ENCODE results near the gene GDAP2.

GDAP2 gene, protein sequence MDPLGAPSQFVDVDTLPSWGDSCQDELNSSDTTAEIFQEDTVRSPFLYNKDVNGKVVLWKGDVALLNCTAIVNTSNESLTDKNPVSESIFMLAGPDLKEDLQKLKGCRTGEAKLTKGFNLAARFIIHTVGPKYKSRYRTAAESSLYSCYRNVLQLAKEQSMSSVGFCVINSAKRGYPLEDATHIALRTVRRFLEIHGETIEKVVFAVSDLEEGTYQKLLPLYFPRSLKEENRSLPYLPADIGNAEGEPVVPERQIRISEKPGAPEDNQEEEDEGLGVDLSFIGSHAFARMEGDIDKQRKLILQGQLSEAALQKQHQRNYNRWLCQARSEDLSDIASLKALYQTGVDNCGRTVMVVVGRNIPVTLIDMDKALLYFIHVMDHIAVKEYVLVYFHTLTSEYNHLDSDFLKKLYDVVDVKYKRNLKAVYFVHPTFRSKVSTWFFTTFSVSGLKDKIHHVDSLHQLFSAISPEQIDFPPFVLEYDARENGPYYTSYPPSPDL

DNA sequence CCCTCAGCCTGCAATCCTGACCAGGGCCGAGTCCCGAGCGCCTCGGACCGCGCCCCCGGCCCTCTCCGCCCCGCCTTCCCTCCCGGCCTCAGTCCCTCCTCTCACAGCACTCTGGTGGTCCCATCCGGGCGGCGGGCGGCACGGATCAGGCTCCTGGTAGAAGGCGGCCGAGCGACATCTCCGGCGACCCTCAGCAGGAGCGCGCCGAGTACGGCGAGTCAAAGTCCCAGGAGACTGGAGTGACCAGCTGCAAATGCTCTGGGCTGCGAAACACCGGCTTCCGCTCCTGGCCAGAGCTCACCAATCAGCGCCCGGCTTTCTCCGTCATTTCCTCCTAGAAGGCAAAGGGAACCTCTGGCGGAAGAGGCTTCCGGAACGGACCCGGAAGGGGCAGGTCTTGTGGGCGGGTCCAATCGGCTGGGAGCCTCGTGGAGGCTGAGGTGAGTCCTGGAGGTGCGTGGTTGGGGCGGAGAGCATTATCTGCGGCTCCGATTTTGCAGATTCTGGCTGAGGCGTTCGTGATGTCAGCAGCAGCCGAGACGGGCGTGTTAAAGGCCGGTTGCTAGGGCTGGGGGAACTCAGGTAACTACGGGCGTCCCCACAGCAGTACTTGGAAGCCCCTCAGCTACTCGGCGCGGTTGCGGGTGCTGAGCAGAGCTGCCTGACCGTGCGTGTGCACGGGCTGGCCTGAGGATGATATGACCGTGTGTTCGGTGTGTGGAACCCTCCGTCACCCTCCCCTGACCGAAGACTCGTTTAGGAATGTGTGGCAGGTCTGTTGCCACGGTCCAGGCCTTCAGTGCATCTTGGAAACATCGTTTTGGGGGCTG is at the start of gene GDAP2, which contains the start of gene WDR3:
Gene GDAP2, minus strand, starts transcription at position 279 of the 830 bp plus-strand sequence. CDS start 9,264 bp downstream, outside the sequence.
Gene WDR3, plus strand, starts transcription at position 397 of the 830 bp plus-strand sequence. CDS start 3,581 bp downstream, outside the sequence.
- no peak for TF ChIP-seq Cebpa-rat (IDR thresholded peaks at IDR 0.05)
- H3K4me3 ChIP-seq, result peak within 1 kb of the TSS; percentile 86
- H3K4me1 ChIP-seq, result peaks cover 49% of the 10 kb centered on the region
- H3K9ac ChIP-seq, result peak within 1 kb of the TSS; percentile 84
- peak within 1 kb of the TSS; percentile 64 for H3K27ac ChIP-seq
- peaks cover 20% of the 10 kb centered on the region for H3K36me3 ChIP-seq
- peaks cover 60% of the 10 kb centered on the region for H4K20me1 ChIP-seq
- H3K9me3 ChIP-seq, result no peaks in the 10 kb centered on the region
- H3K27me3 ChIP-seq, result no peaks in the 10 kb centered on the region
- H3K4me2 ChIP-seq, result peak within 1 kb of the TSS; percentile 91

DNA sequence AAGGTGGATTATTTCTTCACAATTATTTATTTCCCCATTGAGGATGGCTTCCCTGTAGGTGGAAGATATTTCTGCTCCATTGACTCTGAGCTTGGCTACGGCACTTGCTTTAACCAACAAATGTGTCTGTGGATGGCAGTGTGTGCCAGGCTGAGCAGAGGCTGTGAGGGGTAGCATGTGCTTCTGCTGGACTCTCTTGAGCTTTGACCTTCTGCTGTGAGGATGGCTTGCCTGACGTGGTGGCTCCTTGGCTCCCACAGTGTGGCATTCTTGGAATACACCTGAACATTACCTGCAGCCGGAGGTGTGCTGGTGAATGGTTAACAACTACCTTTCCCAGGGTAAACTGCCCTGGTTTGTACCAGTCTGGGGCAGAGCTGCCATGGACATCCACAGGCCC is 47.0 kb upstream of the GDAP2 start:
- no peaks in the 10 kb centered on the region for H3K4me1 ChIP-seq
- no peaks in the 10 kb centered on the region for H3K36me3 ChIP-seq
- no peak for TF ChIP-seq Cebpa-rat (IDR thresholded peaks at IDR 0.05)
- no peak overlapping the region for H3K9ac ChIP-seq
- no peaks in the 10 kb centered on the region for H3K27me3 ChIP-seq
- H3K4me3 ChIP-seq, result no peak overlapping the region
- no peaks in the 10 kb centered on the region for H3K9me3 ChIP-seq
- H3K27ac ChIP-seq, result no peak overlapping the region
- H4K20me1 ChIP-seq, result no peaks in the 10 kb centered on the region
- H3K4me2 ChIP-seq, result no peak overlapping the region

DNA sequence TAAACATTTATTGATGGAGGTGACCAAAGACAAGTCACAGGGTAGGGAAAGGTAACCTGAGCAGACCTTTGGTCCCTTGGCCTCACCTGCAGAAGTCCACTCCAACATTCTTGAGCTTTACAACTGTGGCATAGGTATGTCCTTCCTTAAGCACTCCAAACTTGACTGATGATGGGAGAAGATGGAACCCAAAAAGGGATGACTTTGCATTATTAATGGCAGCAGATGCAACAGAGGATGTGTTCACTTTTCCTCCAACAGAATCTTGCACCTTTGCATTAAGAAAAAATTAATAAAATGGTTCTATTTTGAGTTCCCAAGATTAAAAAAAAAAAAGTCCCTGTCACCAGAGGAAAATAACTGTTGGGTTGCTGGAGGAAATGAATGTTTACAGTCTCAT is 42.4 kb upstream of the GDAP2 start:
- Histone ChIP-seq H3K27ac (no peak overlapping the region), H3K27me3 (no peaks in the 10 kb centered on the region), H3K9me3 (no peaks in the 10 kb centered on the region), H3K9ac (no peak overlapping the region), H3K36me3 (no peaks in the 10 kb centered on the region), H4K20me1 (no peaks in the 10 kb centered on the region), H3K4me3 (no peak overlapping the region), H3K4me1 (no peaks in the 10 kb centered on the region), H3K4me2 (no peak overlapping the region)
- TF ChIP-seq Cebpa-rat (IDR thresholded peaks at IDR 0.05), result no peak

DNA sequence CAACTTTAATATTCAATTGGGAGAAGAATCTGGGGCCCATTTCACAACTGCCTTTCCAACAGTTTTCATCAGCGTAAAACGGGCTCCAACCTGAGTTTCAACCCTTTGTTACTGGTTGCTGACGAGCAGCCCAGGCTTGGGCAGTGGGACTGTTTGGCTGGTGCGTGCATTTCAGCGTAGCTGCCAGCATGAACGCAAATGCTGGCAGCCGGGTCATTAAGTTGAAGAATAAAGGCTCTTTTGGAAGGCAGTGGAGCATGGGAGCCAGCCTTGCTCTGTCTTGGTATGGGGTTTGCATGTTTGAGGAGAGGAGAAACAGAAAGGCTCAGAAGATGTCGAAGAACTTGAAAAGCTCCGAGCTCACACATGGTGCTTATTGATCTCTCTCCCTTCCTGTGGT is 40.8 kb upstream of the GDAP2 start:
- Histone ChIP-seq H3K36me3 (no peaks in the 10 kb centered on the region), H3K9me3 (no peaks in the 10 kb centered on the region), H4K20me1 (no peaks in the 10 kb centered on the region), H3K4me1 (no peaks in the 10 kb centered on the region), H3K27ac (no peak overlapping the region), H3K9ac (no peak overlapping the region), H3K4me3 (no peak overlapping the region), H3K27me3 (no peaks in the 10 kb centered on the region), H3K4me2 (no peak overlapping the region)
- no peak for TF ChIP-seq Cebpa-rat (IDR thresholded peaks at IDR 0.05)

DNA sequence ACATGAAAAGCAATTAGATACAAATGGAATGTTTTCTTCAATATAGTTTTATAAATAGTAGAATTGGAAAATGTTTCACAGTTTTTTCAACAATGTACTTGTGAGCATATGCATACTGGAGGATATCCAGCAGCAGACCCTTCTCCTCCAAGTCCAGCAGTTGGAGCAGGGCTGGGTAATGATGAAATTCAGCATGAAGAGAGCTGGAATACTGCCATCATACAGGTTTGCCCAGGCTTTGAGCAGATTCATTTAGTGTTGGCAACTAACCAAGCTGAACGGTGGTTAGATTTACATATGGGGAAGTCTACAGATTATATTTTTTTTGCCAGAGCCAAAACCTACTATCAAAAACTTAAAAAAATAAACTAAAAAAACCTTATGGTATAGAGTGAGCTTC is 38.5 kb upstream of the GDAP2 start:
- no peaks in the 10 kb centered on the region for H3K9me3 ChIP-seq
- TF ChIP-seq Cebpa-rat (IDR thresholded peaks at IDR 0.05), result no peak
- no peak overlapping the region for H3K4me3 ChIP-seq
- H4K20me1 ChIP-seq, result no peaks in the 10 kb centered on the region
- no peak overlapping the region for H3K27ac ChIP-seq
- no peaks in the 10 kb centered on the region for H3K4me1 ChIP-seq
- H3K27me3 ChIP-seq, result no peaks in the 10 kb centered on the region
- H3K9ac ChIP-seq, result no peak overlapping the region
- H3K4me2 ChIP-seq, result no peak overlapping the region
- H3K36me3 ChIP-seq, result peaks cover 3% of the 10 kb centered on the region; the same call in 1 of the 2 replicates

DNA sequence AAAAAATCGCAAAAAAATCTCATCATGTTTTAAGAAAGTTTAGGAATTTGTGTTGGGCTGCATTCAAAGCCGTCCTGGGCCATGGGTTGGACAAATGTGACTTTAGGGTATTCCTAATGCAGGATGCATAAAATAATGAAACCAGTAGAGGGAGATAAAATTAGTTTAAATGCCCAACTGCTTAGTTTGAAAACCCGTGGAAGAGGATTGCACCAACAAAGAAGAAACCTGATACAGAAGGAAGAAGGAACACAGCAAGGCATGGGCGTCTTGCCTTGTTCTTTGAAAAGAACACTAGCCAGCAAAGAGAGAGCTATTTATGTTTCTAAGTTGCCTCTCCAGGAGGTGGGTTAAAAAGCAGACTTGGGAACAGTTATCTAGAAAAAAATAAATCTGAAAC is 38.1 kb upstream of the GDAP2 start:
- H3K4me3 ChIP-seq, result no peak overlapping the region
- H3K9ac ChIP-seq, result no peak overlapping the region
- peaks cover 7% of the 10 kb centered on the region; the same call in 1 of the 2 replicates for H3K36me3 ChIP-seq
- no peaks in the 10 kb centered on the region for H3K4me1 ChIP-seq
- no peaks in the 10 kb centered on the region for H3K9me3 ChIP-seq
- no peak overlapping the region for H3K4me2 ChIP-seq
- H4K20me1 ChIP-seq, result no peaks in the 10 kb centered on the region
- H3K27me3 ChIP-seq, result no peaks in the 10 kb centered on the region
- no peak for TF ChIP-seq Cebpa-rat (IDR thresholded peaks at IDR 0.05)
- no peak overlapping the region for H3K27ac ChIP-seq

DNA sequence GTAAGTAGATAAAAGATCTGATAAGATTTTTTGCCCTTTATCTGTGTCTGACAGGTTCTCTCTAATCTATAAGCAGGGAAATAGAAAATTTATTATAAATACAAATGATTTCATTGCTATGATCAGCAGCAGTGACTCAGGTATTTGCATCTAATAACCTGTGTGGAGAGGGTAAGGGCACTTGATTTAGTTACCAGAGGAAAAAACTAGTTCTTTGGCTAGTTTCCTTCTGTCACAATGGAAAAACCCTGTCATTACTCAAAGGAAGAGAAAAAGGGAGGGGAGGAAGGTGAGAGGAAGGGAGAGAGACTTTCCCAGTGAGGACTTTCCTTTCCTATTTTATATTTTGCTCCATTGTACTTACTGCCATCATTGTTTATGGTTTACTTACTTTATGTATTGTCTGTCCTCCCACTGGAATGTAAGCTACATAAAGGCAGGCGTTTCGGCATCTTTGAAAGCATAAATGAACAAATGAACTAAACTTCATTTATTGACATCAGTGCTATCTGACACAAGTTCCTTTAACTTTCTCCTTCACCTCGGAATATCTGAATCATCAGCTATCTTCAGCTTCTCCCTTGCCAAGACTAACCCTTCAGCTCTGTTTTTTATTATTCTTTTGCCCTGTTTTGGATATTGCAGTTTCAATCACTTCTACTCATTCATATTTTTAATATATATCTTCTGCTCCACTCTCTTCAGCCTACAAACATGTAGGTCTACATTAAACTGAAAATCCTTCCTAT is 35.0 kb upstream of the GDAP2 start:
- no peaks in the 10 kb centered on the region for H4K20me1 ChIP-seq
- no peaks in the 10 kb centered on the region for H3K27me3 ChIP-seq
- no peaks in the 10 kb centered on the region for H3K4me1 ChIP-seq
- H3K27ac ChIP-seq, result no peak overlapping the region
- TF ChIP-seq Cebpa-rat (IDR thresholded peaks at IDR 0.05), result no peak
- H3K4me2 ChIP-seq, result no peak overlapping the region
- H3K9ac ChIP-seq, result no peak overlapping the region
- H3K4me3 ChIP-seq, result no peak overlapping the region
- no peaks in the 10 kb centered on the region for H3K9me3 ChIP-seq
- H3K36me3 ChIP-seq, result peaks cover 36% of the 10 kb centered on the region

DNA sequence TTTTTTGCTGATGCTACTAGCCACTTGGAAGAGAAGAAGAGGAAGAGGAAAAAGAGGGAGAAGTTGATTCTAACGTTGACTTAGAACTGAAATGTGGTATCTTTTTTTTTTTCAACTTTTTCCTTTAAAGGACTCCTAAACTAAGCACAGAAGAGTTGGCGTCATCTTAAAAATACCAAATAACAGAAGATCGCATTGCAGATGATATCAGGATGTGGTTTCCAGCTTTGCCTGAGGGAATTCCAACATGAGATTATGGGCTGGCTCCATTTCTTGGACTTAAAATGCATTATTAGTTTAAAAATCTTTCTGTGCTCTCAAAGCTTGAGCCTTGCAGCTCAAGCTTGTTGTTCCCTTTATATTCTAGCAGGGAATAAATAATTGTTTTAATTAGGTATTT is 29.9 kb upstream of the GDAP2 start:
- no peak for TF ChIP-seq Cebpa-rat (IDR thresholded peaks at IDR 0.05)
- 0 out of 2 replicates have a peak, but pooled peaks cover 8% of the 10 kb centered on the region for H4K20me1 ChIP-seq
- H3K9me3 ChIP-seq, result no peaks in the 10 kb centered on the region
- H3K4me3 ChIP-seq, result no peak overlapping the region
- H3K4me2 ChIP-seq, result no peak overlapping the region
- no peak overlapping the region for H3K9ac ChIP-seq
- no peaks in the 10 kb centered on the region for H3K4me1 ChIP-seq
- H3K36me3 ChIP-seq, result peaks cover 82% of the 10 kb centered on the region
- no peaks in the 10 kb centered on the region for H3K27me3 ChIP-seq
- H3K27ac ChIP-seq, result no peak overlapping the region

DNA sequence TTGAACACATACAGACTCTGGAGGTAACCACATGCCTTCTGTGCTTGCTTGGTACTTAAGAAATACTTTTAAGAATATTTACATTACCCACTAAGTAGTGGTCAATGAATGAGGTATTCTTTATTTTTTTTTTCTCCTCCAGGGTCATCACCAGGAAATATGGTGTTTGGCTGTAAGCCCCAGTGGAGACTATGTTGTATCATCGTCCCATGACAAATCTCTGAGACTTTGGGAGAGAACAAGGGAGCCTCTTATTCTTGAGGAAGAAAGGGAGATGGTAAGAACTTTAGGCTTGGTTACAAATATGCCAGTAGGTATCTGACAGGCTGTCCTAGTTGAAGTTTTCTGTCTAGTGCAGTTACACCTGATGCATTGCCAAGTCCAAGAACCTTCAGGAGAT is 23.0 kb upstream of the GDAP2 start:
- no peaks in the 10 kb centered on the region for H3K9me3 ChIP-seq
- no peak overlapping the region for H3K9ac ChIP-seq
- H3K36me3 ChIP-seq, result peaks cover 93% of the 10 kb centered on the region
- peaks cover 15% of the 10 kb centered on the region for H4K20me1 ChIP-seq
- no peaks in the 10 kb centered on the region for H3K27me3 ChIP-seq
- no peak overlapping the region for H3K4me2 ChIP-seq
- H3K27ac ChIP-seq, result no peak overlapping the region
- H3K4me1 ChIP-seq, result no peaks in the 10 kb centered on the region
- no peak overlapping the region for H3K4me3 ChIP-seq
- no peak for TF ChIP-seq Cebpa-rat (IDR thresholded peaks at IDR 0.05)

Measured in BLaER1 (cell line).